HEK293 (cell line): ENCODE data around the gene PILRA.

Experiments used
- CTCF ChIA-PET: fragments of 350-600 bp; formaldehyde crosslinking; extraction: SDS; loops from one replicate; lab custom pipeline; 2021; ENCODE audit warnings: antibody characterized with exemption; lab: Yijun Ruan, JAX
- POLR2A ChIA-PET: fragments of 300-600 bp; formaldehyde crosslinking; extraction: SDS; loops from one replicate; lab custom pipeline; 2020; ENCODE audit warnings: antibody characterized with exemption, inconsistent platforms; lab: Yijun Ruan, JAX
- H3K27ac ChIP-seq: fragments of 200-500 bp; sonication (Bioruptor generic); 2 replicates; pipeline ENCODE4 v1.5.1; 2014; ENCODE audit warnings: low read depth, low read length, control low read depth, inconsistent platforms; ENCODE audit errors: extremely low read depth
- H3K36me3 ChIP-seq, 2 experiments: fragments of 200-500 bp in 1 of 2; sonication (Bioruptor generic) in 1 of 2; 1 replicate in 1 of 2; 2 replicates in 1 of 2; pipeline ENCODE4 v1.5.1; 2014 to 2017; ENCODE audit warnings: inconsistent platforms in 2 of 2, low read length in 2 of 2; ENCODE audit not compliant: control insufficient read depth in 2 of 2, insufficient read depth in 1 of 2
- H3K4me1 ChIP-seq: fragments of 200-500 bp; sonication (Bioruptor generic); 2 replicates; pipeline ENCODE4 v1.5.1; 2014; ENCODE audit warnings: mild to moderate bottlenecking, low read length, inconsistent platforms; ENCODE audit not compliant: control insufficient read depth, insufficient read depth
- H3K4me3 ChIP-seq: 2 replicates; pipeline ENCODE4 v1.5.1; 2011; ENCODE audit warnings: low read depth, mild to moderate bottlenecking, control low read depth, low read length, moderate library complexity
- H3K9me3 ChIP-seq: fragments of 200-500 bp; sonication (Bioruptor generic); 2 replicates; pipeline ENCODE4 v1.5.1; 2014; ENCODE audit warnings: low read depth, low read length, inconsistent platforms; ENCODE audit not compliant: control insufficient read depth, insufficient read depth
- BCL6B ChIP-seq: fragments of 450-650 bp; formaldehyde crosslinking; IDR thresholded peaks from 2 replicates; pipeline ENCODE4 v1.5.1; 2017; ENCODE audit warnings: missing biosample characterization, missing genetic modification characterization
- EGR2 ChIP-seq: fragments of 450-650 bp; formaldehyde crosslinking; IDR thresholded peaks from 2 replicates; pipeline ENCODE4 v1.5.1; 2016; ENCODE audit warnings: low read depth, missing biosample characterization, missing genetic modification characterization
- HOXD13 ChIP-seq: sonication (generic); formaldehyde crosslinking; IDR thresholded peaks from 2 replicates; pipeline ENCODE4 v1.8.0; 2022; ENCODE audit warnings: missing genetic modification reagents, borderline replicate concordance
- KLF10 ChIP-seq: fragments of 450-650 bp; IDR thresholded peaks from 2 replicates; pipeline ENCODE4 v1.5.1; 2018; ENCODE audit warnings: missing biosample characterization, mild to moderate bottlenecking, missing genetic modification characterization
- REST ChIP-seq: fragments of 450-650 bp; formaldehyde crosslinking; IDR thresholded peaks from 2 replicates; pipeline ENCODE4 v1.5.1; 2016; ENCODE audit warnings: missing biosample characterization, missing genetic modification characterization
- YY2 ChIP-seq: fragments of 450-650 bp; formaldehyde crosslinking; IDR thresholded peaks from 2 replicates; pipeline ENCODE4 v1.5.1; 2016; ENCODE audit warnings: missing biosample characterization, missing genetic modification characterization
- ZBTB10 ChIP-seq: fragments of 450-650 bp; formaldehyde crosslinking; IDR thresholded peaks from 2 replicates; pipeline ENCODE4 v1.5.1; 2016; ENCODE audit warnings: missing biosample characterization, missing genetic modification characterization
- ZBTB21 ChIP-seq: fragments of 450-650 bp; formaldehyde crosslinking; IDR thresholded peaks from 2 replicates; pipeline ENCODE4 v1.5.1; 2017; ENCODE audit warnings: missing biosample characterization, missing genetic modification characterization
- ZBTB48 ChIP-seq: fragments of 450-650 bp; formaldehyde crosslinking; IDR thresholded peaks from 2 replicates; pipeline ENCODE4 v1.5.1; 2016; ENCODE audit warnings: missing biosample characterization, missing genetic modification characterization
- ZBTB49 ChIP-seq: fragments of 450-650 bp; formaldehyde crosslinking; IDR thresholded peaks from 2 replicates; pipeline ENCODE4 v1.5.1; 2016; ENCODE audit warnings: missing biosample characterization, missing genetic modification characterization, low read depth
- ZEB2 ChIP-seq: fragments of 450-650 bp; formaldehyde crosslinking; IDR thresholded peaks from 2 replicates; pipeline ENCODE4 v1.5.1; 2016; ENCODE audit warnings: missing biosample characterization, missing genetic modification characterization
- ZNF138 ChIP-seq: fragments of 450-650 bp; formaldehyde crosslinking; IDR thresholded peaks from 2 replicates; pipeline ENCODE4 v1.5.1; 2016; ENCODE audit warnings: missing biosample characterization, missing genetic modification characterization, borderline replicate concordance
- ZNF214 ChIP-seq: fragments of 450-650 bp; formaldehyde crosslinking; IDR thresholded peaks from 2 replicates; pipeline ENCODE4 v1.5.1; 2017; ENCODE audit warnings: missing biosample characterization, mild to moderate bottlenecking, missing genetic modification characterization, borderline replicate concordance
- ZNF302 ChIP-seq: fragments of 450-650 bp; formaldehyde crosslinking; IDR thresholded peaks from 2 replicates; pipeline ENCODE4 v1.5.1; 2016; ENCODE audit warnings: missing biosample characterization, missing genetic modification characterization, low read depth
- ZNF341 ChIP-seq: fragments of 450-650 bp; formaldehyde crosslinking; IDR thresholded peaks from 2 replicates; pipeline ENCODE4; 2016; ENCODE audit warnings: low read depth, missing biosample characterization, missing genetic modification characterization
- ZNF394 ChIP-seq: fragments of 450-650 bp; formaldehyde crosslinking; IDR thresholded peaks from 2 replicates; pipeline ENCODE4 v1.5.1; 2016; ENCODE audit warnings: missing biosample characterization, missing genetic modification characterization, mild to moderate bottlenecking, moderate library complexity, borderline replicate concordance
- ZNF416 ChIP-seq: fragments of 450-650 bp; formaldehyde crosslinking; IDR thresholded peaks from 2 replicates; pipeline ENCODE4 v1.5.1; 2016; ENCODE audit warnings: missing biosample characterization, missing genetic modification characterization
- ZNF658 ChIP-seq: fragments of 450-650 bp; formaldehyde crosslinking; IDR thresholded peaks from 2 replicates; pipeline ENCODE4; 2016; ENCODE audit warnings: missing biosample characterization, missing genetic modification characterization
- ZNF768 ChIP-seq: fragments of 450-650 bp; formaldehyde crosslinking; IDR thresholded peaks from 2 replicates; pipeline ENCODE4 v1.5.1; 2018; ENCODE audit warnings: missing biosample characterization, mild to moderate bottlenecking, missing genetic modification characterization
- ZNF791 ChIP-seq: fragments of 450-650 bp; formaldehyde crosslinking; IDR thresholded peaks from 2 replicates; pipeline ENCODE4 v1.5.1; 2016; ENCODE audit warnings: missing biosample characterization, missing genetic modification characterization
- ZSCAN30 ChIP-seq: fragments of 450-650 bp; IDR thresholded peaks from 2 replicates; pipeline ENCODE4 v1.5.1; 2018; ENCODE audit warnings: missing biosample characterization, mild to moderate bottlenecking, missing genetic modification characterization, moderate library complexity

Gene PILRA

GRCh38 chr7:100432621-100433275, 59.5 kb downstream of the PILRA start (continued):
- TF ChIP-seq ZSCAN30 (tag by site-specific recombination) (no peak), HOXD13 (no peak), ZNF768 (tag by site-specific recombination) (no peak), BCL6B (tag by site-specific recombination) (no peak), ZNF138 (tag by site-specific recombination) (no peak), ZNF791 (tag by site-specific recombination) (no peak), ZBTB21 (no peak), ZNF658 (tag by site-specific recombination) (no peak), ZNF416 (tag by site-specific recombination) (no peak)

- peaks cover 4 to 48% of the 10 kb centered on the region in 2 experiments; a peak in 2 of 3 replicates for H3K36me3 ChIP-seq
- peaks cover 4% of the 10 kb centered on the region for H3K4me1 ChIP-seq
- POLR2A ChIA-PET = interaction anchor here (0.6 kb wide), 1 partner anchor 73 kb away, joined by 3 read pairs; no protein-coding TSS in a partner anchor
- no peaks in the 10 kb centered on the region for H3K9me3 ChIP-seq
- CTCF ChIA-PET = no interaction called here
- no peak for TF ChIP-seq ZBTB49 (tag by site-specific recombination)
- TF ChIP-seq KLF10 (tag by site-specific recombination) = no peak
- no peak for TF ChIP-seq ZBTB48 (tag by site-specific recombination)
- TF ChIP-seq ZEB2 (tag by site-specific recombination) = no peak
- TF ChIP-seq EGR2 (tag by site-specific recombination) = no peak
- TF ChIP-seq ZNF302 (tag by site-specific recombination) = no peak
- TF ChIP-seq, all 188 proteins: peak for 0
- Histone ChIP-seq H3K4me3 (no peak overlapping the region), H3K27ac (peak overlapping the region; percentile 36; the same call in 1 of the 2 replicates)
Measured at GRCh38 chr7:100433276-100433591, 59.9 kb downstream of the PILRA start.

- peaks cover 4 to 48% of the 10 kb centered on the region in 2 experiments; a peak in 2 of 3 replicates for H3K36me3 ChIP-seq
- ChIA-PET CTCF (interaction anchor here (0.7 to 1.9 kb wide), 3 partner anchors 16 to 646 kb away, joined by 3 to 8 read pairs (median 3); no protein-coding TSS in a partner anchor), POLR2A (interaction anchor here (0.6 to 1.2 kb wide), 2 partner anchors 152 to 227 kb away, joined by 3 read pairs; partner anchors contain the start of genes FBXO24 and LRCH4)
- H3K4me1 ChIP-seq = peaks cover 4% of the 10 kb centered on the region
- no peak overlapping the region for H3K4me3 ChIP-seq
- no peaks in the 10 kb centered on the region for H3K9me3 ChIP-seq
- H3K27ac ChIP-seq = peak overlapping the region; percentile 36; the same call in 1 of the 2 replicates
- TF ChIP-seq ZBTB10 (no peak), KLF10 (tag by site-specific recombination) (no peak), REST (tag by site-specific recombination) (no peak), ZNF341 (tag by site-specific recombination) (peak; percentile 27; the same call in 1 of the 2 replicates), YY2 (tag by site-specific recombination) (no peak), ZNF214 (tag by site-specific recombination) (no peak), ZNF394 (no peak)
Measured at GRCh38 chr7:100433592-100434296, 60.5 kb downstream of the PILRA start.
